Spinal cord (tissue), 10 donors: ENCODE results near the gene CAPRIN2. TPM values are rescaled to one million over a fixed set of nuclear protein-coding genes. Genes with fewer than 3 reads are reported as not detected.
A peak's percentile ranks its signal among the peaks of the same experiment; 100 is the strongest.

Experiments used
- DNase-seq, 6 donors: peaks; one replicate each; pipeline versions ENCODE4 v3.0.0 to v3.0.0-alpha.2; 2013 to 2015; ENCODE audit warnings: low spot score in 6 of 6, low read depth in 4 of 6
- H3K27ac ChIP-seq: one replicate; pipeline ENCODE4 v1.5.1; 2013; ENCODE audit warnings: low read depth, low read length, control low read depth
- H3K27me3 ChIP-seq: one replicate; pipeline ENCODE4 v1.6.1; 2013; ENCODE audit warnings: low read length; ENCODE audit not compliant: control insufficient read depth, insufficient read depth
- H3K36me3 ChIP-seq: one replicate; pipeline ENCODE4 v1.6.1; 2013; ENCODE audit warnings: low read length; ENCODE audit not compliant: control insufficient read depth, insufficient read depth
- H3K4me1 ChIP-seq: one replicate; pipeline ENCODE4 v1.6.1; 2013; ENCODE audit warnings: low read length; ENCODE audit not compliant: control insufficient read depth, insufficient read depth
- H3K4me3 ChIP-seq: one replicate; pipeline ENCODE4 v1.5.1; 2013; ENCODE audit warnings: low read depth, low read length, control low read depth
- H3K9me3 ChIP-seq: one replicate; pipeline ENCODE4 v1.6.1; 2013; ENCODE audit warnings: low read length; ENCODE audit not compliant: control insufficient read depth, insufficient read depth
- WGBS: methylation state at CpG from one replicate; pipeline ENCODE4 v1.1.5; 2013; ENCODE audit warnings: missing lambda C conversion rate; ENCODE audit not compliant: insufficient coverage; 5-methylcytosine and 5-hydroxymethylcytosine counted together
- polyA plus RNA-seq, 2 donors: library from polyadenylated mRNA; unstranded; fragments of 120-200 nt; gene quantifications; one replicate each; pipeline ENCODE4 v1.2.1, GENCODE V29; 2013; ENCODE audit not compliant: insufficient read length in 2 of 2
- total RNA-seq, 2 donors: library from RNA; depleted of rRNA in 1 of 2; stranded (reverse); fragments of 120-200 nt in 1 of 2; fragments of >200 nt in 1 of 2; gene quantifications; one replicate each; pipeline versions ENCODE4 v1.2.3 to v1.2.4, GENCODE V29; 2013 to 2014
- donor health status: healthy.

Gene CAPRIN2
- total and polyA plus RNA-seq, 4 donors, result 42.8 to 74.6 (median 64.7) TPM

GRCh38 chr12:30719060-30719459 lies 35.7 kb downstream of the CAPRIN2 start:
- no CpG with 5 or more reads among the region's 1 CpG for WGBS
- Histone ChIP-seq H3K4me1 (no peaks in the 10 kb centered on the region), H3K9me3 (no peaks in the 10 kb centered on the region), H3K36me3 (peaks cover 10% of the 10 kb centered on the region), H3K27ac (no peak overlapping the region), H3K27me3 (no peaks in the 10 kb centered on the region), H3K4me3 (no peak overlapping the region)
- no peak for DNase-seq

DNA sequence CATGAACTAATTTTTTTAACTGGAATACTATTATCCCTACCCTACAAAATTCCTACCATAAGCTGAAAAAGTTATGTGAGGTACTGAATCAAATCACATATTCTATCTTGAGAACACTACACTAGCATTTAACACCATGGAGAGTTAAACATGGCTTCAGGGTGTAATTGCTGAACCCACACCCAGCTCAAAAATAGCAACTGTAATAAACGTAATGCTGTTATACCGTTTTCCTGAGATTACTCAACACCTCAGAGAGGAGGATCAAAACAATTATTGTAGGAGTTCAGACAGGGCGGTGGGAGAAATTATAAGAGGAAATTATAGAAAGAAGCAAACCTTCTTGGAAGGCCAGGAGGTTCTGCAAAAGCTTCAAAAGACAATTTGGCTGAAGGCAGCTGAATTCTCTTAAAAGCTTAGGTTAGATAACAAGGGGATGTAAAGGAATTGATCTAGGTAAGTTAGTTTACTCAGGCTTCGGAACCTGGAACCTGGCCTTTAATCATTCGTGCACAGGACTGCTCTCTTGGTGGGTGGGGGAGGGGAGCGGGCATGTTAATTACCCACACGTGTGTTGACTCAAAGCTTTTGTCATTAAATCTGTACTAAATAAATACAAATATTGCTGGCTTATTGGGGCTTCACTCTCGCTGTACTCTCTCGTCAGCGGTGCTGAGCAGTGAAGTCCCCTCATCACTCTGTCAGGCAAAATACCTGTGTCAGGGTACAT lies 47.0 kb downstream of the CAPRIN2 start:
- Histone ChIP-seq H3K27ac (no peak overlapping the region), H3K9me3 (no peaks in the 10 kb centered on the region), H3K27me3 (no peaks in the 10 kb centered on the region), H3K36me3 (peaks cover 3% of the 10 kb centered on the region), H3K4me3 (no peak overlapping the region), H3K4me1 (no peaks in the 10 kb centered on the region)
- no peak for DNase-seq
- WGBS, result 100% methylated on average over 1 of the region's 10 CpGs

GRCh38 chr12:30706476-30706875 lies 48.3 kb downstream of the CAPRIN2 start:
- no CpG with 5 or more reads among the region's 2 CpGs for WGBS
- H3K4me3 ChIP-seq, result no peak overlapping the region
- no peaks in the 10 kb centered on the region for H3K27me3 ChIP-seq
- H3K27ac ChIP-seq, result no peak overlapping the region
- no peak for DNase-seq
- peaks cover 3% of the 10 kb centered on the region for H3K36me3 ChIP-seq
- H3K9me3 ChIP-seq, result no peaks in the 10 kb centered on the region
- no peaks in the 10 kb centered on the region for H3K4me1 ChIP-seq

- H3K36me3 ChIP-seq, result no peaks in the 10 kb centered on the region
- peak in 1 of 6 donors; percentile 36 for DNase-seq
- H3K27ac ChIP-seq, result no peak overlapping the region
- H3K9me3 ChIP-seq, result no peaks in the 10 kb centered on the region
- peaks cover 5% of the 10 kb centered on the region for H3K4me1 ChIP-seq
- no peak overlapping the region for H3K4me3 ChIP-seq
- no peaks in the 10 kb centered on the region for H3K27me3 ChIP-seq
These were observed 53.7 kb downstream of the CAPRIN2 start for GRCh38 chr12:30701056-30701455.

- H3K4me1 ChIP-seq, result peaks cover 5% of the 10 kb centered on the region
- WGBS, result 71% methylated on average over 1 of the region's 6 CpGs
- H3K9me3 ChIP-seq, result no peaks in the 10 kb centered on the region
- H3K4me3 ChIP-seq, result no peak overlapping the region
- peak in 1 of 6 donors; percentile 16 for DNase-seq
- no peaks in the 10 kb centered on the region for H3K36me3 ChIP-seq
- H3K27me3 ChIP-seq, result no peaks in the 10 kb centered on the region
- no peak overlapping the region for H3K27ac ChIP-seq
These were observed 54.4 kb downstream of the CAPRIN2 start for GRCh38 chr12:30700216-30700900.

- peaks cover 5% of the 10 kb centered on the region for H3K4me1 ChIP-seq
- no peak overlapping the region for H3K27ac ChIP-seq
- no peaks in the 10 kb centered on the region for H3K9me3 ChIP-seq
- H3K27me3 ChIP-seq, result no peaks in the 10 kb centered on the region
- no peaks in the 10 kb centered on the region for H3K36me3 ChIP-seq
- no peak for DNase-seq
- H3K4me3 ChIP-seq, result no peak overlapping the region
- 67% methylated on average over 1 of the region's 12 CpGs for WGBS
These were observed 56.4 kb downstream of the CAPRIN2 start for GRCh38 chr12:30698346-30698745.

DNA sequence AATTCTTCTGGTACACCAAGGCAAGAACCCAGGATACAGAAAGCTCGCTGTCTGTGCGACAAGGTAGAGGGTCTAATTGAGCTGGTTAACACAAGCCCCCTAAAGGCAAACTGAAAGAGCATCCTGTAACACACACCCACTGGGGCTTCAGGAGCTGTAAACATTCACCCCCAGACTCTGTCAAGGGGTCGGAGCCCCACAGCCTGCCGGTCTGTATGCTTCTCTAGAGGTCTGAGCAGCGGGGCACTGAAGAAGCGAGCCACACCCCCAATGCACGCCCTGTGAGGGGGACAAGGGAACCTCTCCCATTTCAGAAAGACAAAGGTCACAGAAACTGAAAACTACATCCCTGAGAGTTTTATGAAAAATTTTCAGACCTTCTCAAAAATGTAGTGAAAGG lies 57.8 kb downstream of the CAPRIN2 start:
- Histone ChIP-seq H3K4me1 (peaks cover 5% of the 10 kb centered on the region), H3K4me3 (no peak overlapping the region), H3K27me3 (no peaks in the 10 kb centered on the region), H3K36me3 (no peaks in the 10 kb centered on the region), H3K27ac (no peak overlapping the region), H3K9me3 (no peaks in the 10 kb centered on the region)
- 77% methylated on average over 7 of the region's 7 CpGs for WGBS
- DNase-seq, result no peak

DNA sequence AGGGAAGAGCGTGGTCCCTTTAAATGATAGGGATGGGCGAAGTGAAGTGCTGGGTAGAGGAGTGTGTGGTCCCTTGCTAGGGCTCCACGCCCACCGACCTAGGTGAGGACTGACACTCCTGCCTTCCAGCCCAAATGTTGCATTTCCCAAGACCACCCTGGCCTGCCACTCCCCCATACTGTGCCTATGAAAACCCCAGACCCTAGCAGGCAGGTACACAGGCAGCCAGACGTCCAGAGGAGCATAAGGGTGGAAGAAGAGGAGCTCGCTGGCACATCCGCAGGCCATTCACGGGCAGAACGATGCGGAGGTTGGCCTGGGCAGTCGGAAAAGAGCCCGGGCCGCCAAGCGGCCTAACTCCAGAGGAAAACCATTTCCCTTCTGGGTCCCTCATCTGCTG lies 58.3 kb downstream of the CAPRIN2 start:
- Histone ChIP-seq H3K9me3 (no peaks in the 10 kb centered on the region), H3K36me3 (no peaks in the 10 kb centered on the region), H3K4me1 (peaks cover 5% of the 10 kb centered on the region), H3K27me3 (no peaks in the 10 kb centered on the region), H3K27ac (no peak overlapping the region), H3K4me3 (peak overlapping the region; percentile 94)
- WGBS, result 75% methylated on average over 12 of the region's 14 CpGs
- DNase-seq, result no peak

DNA sequence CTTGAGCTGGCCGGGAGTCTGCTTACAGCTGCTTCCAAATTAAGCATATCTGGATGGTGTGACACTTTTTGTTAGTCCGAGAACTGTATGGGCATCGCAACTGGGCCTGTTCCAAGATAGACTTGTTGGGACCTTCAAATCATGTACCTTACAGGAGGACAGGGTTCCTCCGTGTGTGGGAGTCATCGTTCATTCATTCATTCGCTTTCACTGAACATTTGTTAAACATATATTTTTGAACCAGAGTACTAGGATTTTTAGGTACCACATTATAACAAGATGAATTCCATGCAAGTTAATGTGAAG lies 58.7 kb downstream of the CAPRIN2 start:
- no peaks in the 10 kb centered on the region for H3K9me3 ChIP-seq
- H3K4me3 ChIP-seq, result peak overlapping the region; percentile 94
- no peak for DNase-seq
- no peaks in the 10 kb centered on the region for H3K27me3 ChIP-seq
- H3K36me3 ChIP-seq, result no peaks in the 10 kb centered on the region
- WGBS, result 22% methylated on average over 3 of the region's 6 CpGs
- H3K27ac ChIP-seq, result peak overlapping the region; percentile 33
- peaks cover 5% of the 10 kb centered on the region for H3K4me1 ChIP-seq
